ENCODE results near the gene ABCG4.

ABCG4 gene

DNA sequence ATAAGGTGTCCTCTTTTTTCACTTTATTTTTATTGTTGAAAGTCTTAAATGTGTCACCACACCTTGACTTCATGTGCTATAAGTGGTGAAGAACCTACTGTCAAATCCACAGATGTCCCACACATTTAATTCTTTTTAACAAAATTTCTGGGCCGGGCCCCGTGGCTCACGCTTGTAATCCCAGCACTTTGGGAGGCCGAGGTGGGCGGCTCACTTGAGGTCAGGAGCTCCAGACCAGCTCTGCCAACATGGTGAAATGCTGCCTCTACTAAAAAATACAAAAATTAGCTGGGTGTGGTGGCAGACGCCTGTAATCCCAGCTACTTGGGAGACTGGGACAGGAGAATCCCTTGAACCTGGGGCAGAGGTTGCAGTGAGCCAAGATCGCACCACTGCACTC is 60.3 kb downstream of the ABCG4 start:
- DNase-seq: no peak

DNA sequence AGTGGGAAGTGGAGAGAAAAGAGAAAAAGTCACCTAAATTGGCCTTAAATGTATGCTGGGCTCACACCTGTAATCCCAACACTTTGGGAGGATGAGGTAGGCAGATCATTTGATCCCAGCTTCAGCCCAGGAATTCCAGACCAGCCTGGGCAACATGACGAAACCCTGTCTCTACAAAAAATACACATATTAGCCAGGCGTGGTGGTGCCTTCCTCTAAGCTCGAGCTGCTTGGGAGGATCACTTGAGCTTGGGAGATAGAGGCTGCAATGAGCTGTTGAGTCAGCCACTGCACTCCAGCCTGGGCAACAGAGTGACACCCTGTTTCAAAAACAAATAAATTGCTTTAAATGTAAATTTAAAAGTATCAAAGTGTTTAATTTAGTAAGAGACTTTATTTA is 61.2 kb downstream of the ABCG4 start:
- DNase-seq: no peak
